Endothelial cell of umbilical vein (primary cell): Measurements from ENCODE around the gene SETD2.

Experiments used
- EZH2 ChIP-seq: IDR thresholded peaks from 2 replicates; pipeline ENCODE4 v1.6.1; 2012; ENCODE audit warnings: borderline replicate concordance, low read depth, mild to moderate bottlenecking, moderate library complexity, low read length, inconsistent platforms; ENCODE audit not compliant: severe bottlenecking
- JUN ChIP-seq: IDR thresholded peaks from 2 replicates; pipeline ENCODE4 v1.6.1; 2011; ENCODE audit warnings: borderline replicate concordance, low read depth; ENCODE audit not compliant: insufficient read length, insufficient read depth
- MAX ChIP-seq: IDR thresholded peaks from 2 replicates; pipeline ENCODE4 v1.6.1; 2011; ENCODE audit not compliant: insufficient read depth, insufficient read length
- POLR2A ChIP-seq: IDR thresholded peaks from 2 replicates; pipeline ENCODE4 v1.6.1; 2012; ENCODE audit warnings: low read depth, mild to moderate bottlenecking, control low read depth, low read length
- POLR2AphosphoS5 ChIP-seq: IDR thresholded peaks from 2 replicates; pipeline ENCODE4 v1.6.1; 2012; ENCODE audit warnings: low read depth, mild to moderate bottlenecking, control low read depth, low read length, moderate library complexity; ENCODE audit not compliant: insufficient read depth
- TF ChIP-seq, protein P1 (sequence below), 2 donors: IDR thresholded peaks; 1 replicate in 1 of 2; 2 replicates in 1 of 2; pipeline ENCODE4 v1.5.1; 2011; ENCODE audit warnings: low read length in 2 of 2, mild to moderate bottlenecking in 2 of 2, moderate library complexity in 2 of 2, control low read depth in 1 of 2, inconsistent platforms in 1 of 2, low read depth in 1 of 2; ENCODE audit not compliant: insufficient read depth in 1 of 2; ENCODE audit errors: extremely low read depth in 1 of 2

DNA sequence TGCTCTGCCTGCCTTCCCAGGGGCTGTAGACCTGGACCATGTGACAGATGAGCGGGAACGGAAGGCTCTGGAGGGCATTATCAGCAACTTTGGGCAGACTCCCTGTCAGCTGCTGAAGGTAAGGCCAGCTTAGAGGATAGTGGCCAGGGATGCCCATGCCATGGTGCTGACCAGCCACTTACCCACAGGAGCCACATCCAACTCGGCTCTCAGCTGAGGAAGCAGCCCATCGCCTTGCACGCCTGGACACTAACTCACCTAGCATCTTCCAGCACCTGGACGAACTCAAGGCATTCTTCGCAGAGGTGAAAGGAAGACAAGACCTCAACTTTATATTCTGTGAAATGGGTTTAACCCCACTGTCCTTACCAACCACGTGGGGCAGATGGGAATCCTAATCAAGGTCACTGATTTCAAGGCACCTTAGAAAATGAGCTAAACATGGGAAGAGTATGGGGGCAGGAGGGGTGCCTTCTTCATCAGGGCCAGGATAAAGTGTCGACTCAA, 157.7 kb downstream of the SETD2 start:
- no peak for TF ChIP-seq MAX
- TF ChIP-seq, protein P1, sequence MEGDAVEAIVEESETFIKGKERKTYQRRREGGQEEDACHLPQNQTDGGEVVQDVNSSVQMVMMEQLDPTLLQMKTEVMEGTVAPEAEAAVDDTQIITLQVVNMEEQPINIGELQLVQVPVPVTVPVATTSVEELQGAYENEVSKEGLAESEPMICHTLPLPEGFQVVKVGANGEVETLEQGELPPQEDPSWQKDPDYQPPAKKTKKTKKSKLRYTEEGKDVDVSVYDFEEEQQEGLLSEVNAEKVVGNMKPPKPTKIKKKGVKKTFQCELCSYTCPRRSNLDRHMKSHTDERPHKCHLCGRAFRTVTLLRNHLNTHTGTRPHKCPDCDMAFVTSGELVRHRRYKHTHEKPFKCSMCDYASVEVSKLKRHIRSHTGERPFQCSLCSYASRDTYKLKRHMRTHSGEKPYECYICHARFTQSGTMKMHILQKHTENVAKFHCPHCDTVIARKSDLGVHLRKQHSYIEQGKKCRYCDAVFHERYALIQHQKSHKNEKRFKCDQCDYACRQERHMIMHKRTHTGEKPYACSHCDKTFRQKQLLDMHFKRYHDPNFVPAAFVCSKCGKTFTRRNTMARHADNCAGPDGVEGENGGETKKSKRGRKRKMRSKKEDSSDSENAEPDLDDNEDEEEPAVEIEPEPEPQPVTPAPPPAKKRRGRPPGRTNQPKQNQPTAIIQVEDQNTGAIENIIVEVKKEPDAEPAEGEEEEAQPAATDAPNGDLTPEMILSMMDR (IDR thresholded peaks at IDR 0.05; ENCODE audit: extremely low read depth in 1 of 2, insufficient read depth in 1 of 2, low read depth in 1 of 2, low read length in 2 of 2), result no peak
- TF ChIP-seq EZH2, result no peak
- TF ChIP-seq POLR2A, result no peak
- no peak for TF ChIP-seq POLR2AphosphoS5
- no peak for TF ChIP-seq JUN
